ENCODE data around the gene CIT. TPM values are rescaled to one million over a fixed set of nuclear protein-coding genes. Genes with fewer than 3 reads are reported as not detected.
A peak's percentile ranks its signal among the peaks of the same experiment; 100 is the strongest.

The CIT gene
- total and polyA plus RNA-seq, 8 donors, result 7.0 to 33.2 (median 20.8) TPM

- Histone ChIP-seq H3K9me3 (no peaks in the 10 kb centered on the region), H3K36me3 (peaks cover 0 to 18% of the 10 kb centered on the region in 2 donors), H3K27me3 (no peaks in the 10 kb centered on the region), H3K27ac (no peak overlapping the region), H3K4me3 (no peak overlapping the region), H3K4me1 (no peaks in the 10 kb centered on the region)
- ATAC-seq, result no peak
- DNase-seq, result no peak
- intact Hi-C loops (cut with DNase I), result no loop called here
- TF ChIP-seq CTCF (IDR thresholded peaks at IDR 0.05), result no peak
Observed at GRCh38 chr12:119784673-119785072, 92.4 kb downstream of the CIT start.

- no peak overlapping the region for H3K27ac ChIP-seq
- intact Hi-C loops (cut with DNase I), result no loop called here
- no peak overlapping the region for H3K4me3 ChIP-seq
- ATAC-seq, result no peak
- DNase-seq, result no peak
- H3K36me3 ChIP-seq, result peaks cover 0 to 18% of the 10 kb centered on the region in 2 donors
- no peaks in the 10 kb centered on the region for H3K4me1 ChIP-seq
- no peak for TF ChIP-seq CTCF (IDR thresholded peaks at IDR 0.05)
- H3K27me3 ChIP-seq, result no peaks in the 10 kb centered on the region
- no peaks in the 10 kb centered on the region for H3K9me3 ChIP-seq
Observed at GRCh38 chr12:119783787-119784186, 93.3 kb downstream of the CIT start.

- intact Hi-C loops (cut with DNase I), result no loop called here
- Histone ChIP-seq H3K4me1 (no peaks in the 10 kb centered on the region), H3K9me3 (no peaks in the 10 kb centered on the region), H3K27ac (no peak overlapping the region), H3K4me3 (no peak overlapping the region), H3K36me3 (peaks cover 0 to 18% of the 10 kb centered on the region in 2 donors), H3K27me3 (no peaks in the 10 kb centered on the region)
- no peak for DNase-seq
- TF ChIP-seq CTCF (IDR thresholded peaks at IDR 0.05), result no peak
- no peak for ATAC-seq
Observed at GRCh38 chr12:119781804-119782203, 95.3 kb downstream of the CIT start.

GRCh38 chr12:119780786-119781434 lies 96.2 kb downstream of the CIT start:
- Histone ChIP-seq H3K27me3 (no peaks in the 10 kb centered on the region), H3K4me3 (no peak overlapping the region), H3K27ac (no peak overlapping the region), H3K36me3 (peaks cover 0 to 24% of the 10 kb centered on the region in 2 donors), H3K9me3 (no peaks in the 10 kb centered on the region), H3K4me1 (no peaks in the 10 kb centered on the region)
- ATAC-seq (peak; percentile 91), DNase-seq (peak in 2 of 4 donors; percentile 22 to 52)
- intact Hi-C loops (cut with DNase I), result no loop called here
- peak; percentile 64 to 75 for TF ChIP-seq CTCF (IDR thresholded peaks at IDR 0.05)

GRCh38 chr12:119775246-119775895 lies 101.7 kb downstream of the CIT start:
- H3K4me1 ChIP-seq, result no peaks in the 10 kb centered on the region
- H3K36me3 ChIP-seq, result peaks cover 0 to 25% of the 10 kb centered on the region in 2 donors
- no peak for TF ChIP-seq CTCF (IDR thresholded peaks at IDR 0.05)
- no peak for ATAC-seq
- H3K27ac ChIP-seq, result no peak overlapping the region
- H3K9me3 ChIP-seq, result no peaks in the 10 kb centered on the region
- no peak for DNase-seq
- no peak overlapping the region for H3K4me3 ChIP-seq
- intact Hi-C loops (cut with DNase I), result loop anchor here in 1 of 2 donors (10.0 kb wide), 1 partner anchor 61 kb away; no protein-coding TSS in a partner anchor
- no peaks in the 10 kb centered on the region for H3K27me3 ChIP-seq

All from left lung (tissue), 10 donors.